ENCODE results near the gene GFPT2. TPM values are rescaled to one million over a fixed set of nuclear protein-coding genes. Genes with fewer than 3 reads are reported as not detected.
A peak's percentile ranks its signal among the peaks of the same experiment; 100 is the strongest.

The GFPT2 gene
- total and polyA plus RNA-seq, 7 donors, result 1.2 to 42.7 (median 16.1) TPM

GRCh38 chr5:180375955-180376354 is 22.8 kb upstream of the GFPT2 start:
- H3K4me3 ChIP-seq, result no peak overlapping the region
- no peaks in the 10 kb centered on the region for H3K9me3 ChIP-seq
- no peaks in the 10 kb centered on the region for H3K27me3 ChIP-seq
- 79 to 92% methylated on average over 8 of the region's 8 CpGs for WGBS, 2 donors
- H3K4me1 ChIP-seq, result no peaks in the 10 kb centered on the region
- TF ChIP-seq POLR2A (IDR thresholded peaks at IDR 0.05) (no peak), CTCF (IDR thresholded peaks at IDR 0.05) (no peak), POLR2AphosphoS5 (IDR thresholded peaks at IDR 0.05) (no peak)
- intact Hi-C loops (cut with DNase I), result no loop called here
- no peak overlapping the region for H3K27ac ChIP-seq
- H3K36me3 ChIP-seq, result no peaks in the 10 kb centered on the region
- no peak for DNase-seq

GRCh38 chr5:180375291-180375690 is 22.2 kb upstream of the GFPT2 start:
- DNase-seq, result no peak
- WGBS, 2 donors, result 91 to 92% methylated on average over 9 of the region's 9 CpGs

DNA sequence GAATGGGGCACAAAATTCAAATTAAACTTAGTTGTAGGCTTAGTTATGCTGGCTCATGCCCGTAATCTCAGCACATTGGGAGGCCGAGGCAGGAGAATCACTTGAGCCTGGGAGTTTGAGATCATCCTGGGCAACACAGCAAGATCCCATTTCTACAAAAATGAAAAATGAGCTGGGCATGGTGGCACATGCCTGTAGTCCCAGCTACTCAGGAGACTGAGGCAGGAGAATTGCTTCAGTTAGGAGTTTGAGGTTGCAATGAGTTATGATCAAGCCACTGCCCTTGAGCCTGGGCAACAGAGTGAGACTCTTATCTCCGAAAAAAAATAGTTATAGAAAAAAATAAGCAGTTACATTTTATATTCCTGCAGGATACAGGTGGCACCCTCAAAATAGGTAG is 20.7 kb upstream of the GFPT2 start:
- TF ChIP-seq EP300 (IDR thresholded peaks at IDR 0.05) (no peak), POLR2A (IDR thresholded peaks at IDR 0.05) (no peak), POLR2AphosphoS5 (IDR thresholded peaks at IDR 0.05) (no peak), CTCF (IDR thresholded peaks at IDR 0.05) (no peak)
- Histone ChIP-seq H3K27me3 (no peaks in the 10 kb centered on the region), H3K27ac (no peak overlapping the region), H3K4me3 (no peak overlapping the region), H3K4me1 (no peaks in the 10 kb centered on the region), H3K36me3 (no peaks in the 10 kb centered on the region), H3K9me3 (no peaks in the 10 kb centered on the region)
- no peak for DNase-seq
- intact Hi-C loops (cut with DNase I), result no loop called here
- WGBS, 2 donors, result 92 to 94% methylated on average over 3 of the region's 3 CpGs

More at GRCh38 chr5:180375291-180375690, 22.2 kb upstream of the GFPT2 start:
- Histone ChIP-seq H3K9me3 (no peaks in the 10 kb centered on the region), H3K4me3 (no peak overlapping the region), H3K27me3 (no peaks in the 10 kb centered on the region), H3K4me1 (no peaks in the 10 kb centered on the region), H3K27ac (no peak overlapping the region), H3K36me3 (no peaks in the 10 kb centered on the region)
- TF ChIP-seq POLR2AphosphoS5 (IDR thresholded peaks at IDR 0.05) (no peak), CTCF (IDR thresholded peaks at IDR 0.05) (no peak), POLR2A (IDR thresholded peaks at IDR 0.05) (no peak), EP300 (IDR thresholded peaks at IDR 0.05) (no peak)
- intact Hi-C loops (cut with DNase I), result no loop called here

- no peaks in the 10 kb centered on the region for H3K9me3 ChIP-seq
- no peak overlapping the region for H3K4me3 ChIP-seq
- TF ChIP-seq POLR2A (IDR thresholded peaks at IDR 0.05) (no peak), CTCF (IDR thresholded peaks at IDR 0.05) (no peak), EP300 (IDR thresholded peaks at IDR 0.05) (no peak), POLR2AphosphoS5 (IDR thresholded peaks at IDR 0.05) (no peak)
- no peak for DNase-seq
- H3K4me1 ChIP-seq, result no peaks in the 10 kb centered on the region
- intact Hi-C loops (cut with DNase I), result no loop called here
- no peaks in the 10 kb centered on the region for H3K27me3 ChIP-seq
- H3K36me3 ChIP-seq, result no peaks in the 10 kb centered on the region
- WGBS, 2 donors, result 90 to 93% methylated on average over 5 of the region's 5 CpGs
- no peak overlapping the region for H3K27ac ChIP-seq
These were observed 20.3 kb upstream of the GFPT2 start for GRCh38 chr5:180373454-180373853.

DNA sequence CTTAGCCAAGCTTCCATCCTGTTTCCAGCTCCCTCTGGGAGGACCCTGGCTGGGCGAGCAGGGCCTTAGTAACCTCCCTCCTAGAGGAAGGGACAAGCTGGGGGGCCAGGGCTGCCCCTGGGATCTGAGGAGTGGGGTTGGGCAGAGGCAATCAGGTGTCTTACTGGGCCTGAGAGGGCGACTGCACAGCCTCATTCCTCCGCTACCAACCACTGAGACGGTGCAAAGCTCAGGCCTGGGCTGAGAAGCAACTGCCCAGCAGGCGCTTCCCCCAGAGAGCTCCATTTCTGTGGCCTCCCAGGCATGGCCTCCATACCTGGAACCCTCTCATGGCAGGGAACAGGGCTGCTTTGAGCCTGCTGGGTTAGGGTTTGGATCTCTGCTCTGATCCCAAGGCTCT is 18.8 kb upstream of the GFPT2 start:
- no peaks in the 10 kb centered on the region for H3K27me3 ChIP-seq
- DNase-seq, result no peak
- no peak overlapping the region for H3K4me3 ChIP-seq
- H3K27ac ChIP-seq, result peak overlapping the region in 3 of 4 donors; percentile 32 to 60 (median 40)
- intact Hi-C loops (cut with DNase I), result no loop called here
- TF ChIP-seq CTCF (IDR thresholded peaks at IDR 0.05) (no peak), POLR2AphosphoS5 (IDR thresholded peaks at IDR 0.05) (no peak)
- H3K9me3 ChIP-seq, result no peaks in the 10 kb centered on the region
- H3K4me1 ChIP-seq, result no peaks in the 10 kb centered on the region
- WGBS, 2 donors, result 91 to 94% methylated on average over 5 of the region's 5 CpGs
- no peaks in the 10 kb centered on the region for H3K36me3 ChIP-seq

Measured in sigmoid colon (tissue), 7 donors.